ENCODE results near the gene UPF3A.
"Not testable (repeated sequence)": the region's sequence is repeated elsewhere in the genome, so short reads cannot be mapped to it uniquely, and the experiment has no call there.

Gene UPF3A

DNA sequence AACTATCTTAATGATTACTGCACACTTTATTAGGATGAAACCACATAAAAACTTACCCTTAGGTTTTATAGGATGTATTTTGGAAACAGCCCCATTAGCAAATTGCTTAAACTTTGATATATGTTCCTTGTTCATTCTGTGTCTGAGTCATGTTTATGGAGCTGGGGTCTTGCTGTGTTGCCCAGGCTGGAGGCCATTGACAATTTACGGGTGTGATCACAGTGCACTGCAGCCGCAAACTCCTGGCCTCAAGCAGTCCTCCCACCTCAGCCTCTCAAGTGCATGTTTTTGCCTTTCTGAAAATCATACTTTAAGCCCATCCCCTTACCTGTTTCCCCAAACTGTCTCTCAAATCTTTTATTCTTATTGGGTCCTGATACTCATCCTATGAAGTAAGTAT lies 27.7 kb downstream of the UPF3A start:
- DNase-seq, result no peak

DNA sequence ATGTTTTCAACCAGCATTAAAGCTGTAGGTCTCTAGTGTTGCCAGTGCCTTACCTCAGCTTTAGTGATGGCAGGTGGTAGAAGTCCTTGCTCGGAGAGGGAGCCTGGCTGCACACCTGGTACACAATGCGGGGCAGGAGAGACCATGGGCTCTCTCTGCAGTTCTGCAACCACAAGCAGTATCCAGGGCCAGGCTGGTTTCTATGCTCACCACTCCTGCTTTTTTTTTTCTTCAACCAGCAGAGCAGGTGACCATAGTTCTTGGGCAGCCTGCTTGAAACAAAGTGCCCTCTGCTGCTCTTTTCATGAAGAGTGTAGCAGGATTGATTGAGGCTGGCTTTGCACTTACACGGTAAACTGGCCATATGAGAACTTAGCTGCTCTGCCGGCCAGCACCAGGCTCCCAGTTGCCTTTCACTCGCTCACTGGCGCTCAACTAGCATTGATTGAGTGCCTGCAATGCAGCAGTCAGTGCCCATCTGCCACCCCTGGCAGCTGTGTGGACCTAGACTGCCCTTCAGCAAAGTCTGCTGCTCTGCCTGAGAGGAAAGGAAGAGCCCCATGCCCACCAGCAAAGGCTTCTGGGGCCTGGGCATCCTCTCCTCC lies 28.5 kb downstream of the UPF3A start:
- DNase-seq, result no peak

DNA sequence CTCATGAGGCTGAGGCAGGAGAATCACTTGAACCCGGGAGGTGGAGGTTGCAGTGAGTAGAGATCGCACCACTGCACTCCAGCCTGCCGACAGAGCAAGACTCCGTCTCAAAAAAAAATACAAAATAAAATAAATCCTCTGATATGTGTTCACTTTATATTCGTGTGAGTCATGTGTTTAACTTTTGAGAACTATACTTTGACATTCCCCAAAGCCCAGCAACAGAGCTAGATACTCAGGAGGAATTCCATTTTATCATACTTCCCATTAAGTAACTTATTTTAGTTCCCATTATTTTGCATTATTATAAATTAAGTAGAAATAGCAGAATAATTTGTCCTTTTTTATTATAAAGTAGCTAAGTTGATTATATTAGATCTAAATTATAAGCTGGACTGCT lies 29.6 kb downstream of the UPF3A start:
- DNase-seq, result no peak

DNA sequence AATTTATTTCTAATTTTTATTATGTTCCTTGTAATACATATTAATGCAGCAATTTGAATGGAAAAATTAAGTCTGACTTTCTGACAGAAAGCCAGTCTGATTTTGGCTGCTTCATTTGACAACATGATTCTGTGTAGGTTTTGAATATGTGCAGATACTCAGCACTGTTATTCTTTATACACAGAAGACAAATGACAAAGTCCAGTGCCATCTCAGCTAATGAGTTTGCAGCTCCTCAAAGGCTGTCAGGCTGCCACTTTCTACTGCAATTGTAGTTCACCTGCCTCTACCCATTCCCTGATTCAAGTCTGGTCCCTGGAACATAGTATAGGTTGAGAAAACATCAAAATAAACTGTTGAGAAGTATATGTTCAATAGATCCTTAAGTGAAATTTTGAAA lies 30.0 kb downstream of the UPF3A start:
- no peak for DNase-seq

DNA sequence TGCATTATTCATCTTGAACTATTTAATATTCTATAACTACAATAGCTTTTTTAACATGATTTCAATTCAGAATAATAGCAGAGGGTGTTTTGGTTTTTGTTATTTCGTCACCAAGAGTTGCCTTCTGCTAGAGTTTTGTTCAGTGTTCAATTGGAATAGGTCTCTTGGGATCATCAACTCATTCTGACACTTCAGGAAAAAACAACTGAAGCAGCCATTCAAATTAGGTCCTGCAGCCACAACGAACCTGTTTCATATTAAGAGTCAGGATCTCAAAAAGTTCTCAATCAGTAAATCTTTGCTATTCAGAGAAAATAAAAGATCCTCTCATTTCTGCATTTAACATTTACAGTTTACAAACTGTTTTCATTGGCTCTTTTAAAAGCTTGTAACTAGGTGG lies 30.5 kb downstream of the UPF3A start:
- no peak for DNase-seq

DNA sequence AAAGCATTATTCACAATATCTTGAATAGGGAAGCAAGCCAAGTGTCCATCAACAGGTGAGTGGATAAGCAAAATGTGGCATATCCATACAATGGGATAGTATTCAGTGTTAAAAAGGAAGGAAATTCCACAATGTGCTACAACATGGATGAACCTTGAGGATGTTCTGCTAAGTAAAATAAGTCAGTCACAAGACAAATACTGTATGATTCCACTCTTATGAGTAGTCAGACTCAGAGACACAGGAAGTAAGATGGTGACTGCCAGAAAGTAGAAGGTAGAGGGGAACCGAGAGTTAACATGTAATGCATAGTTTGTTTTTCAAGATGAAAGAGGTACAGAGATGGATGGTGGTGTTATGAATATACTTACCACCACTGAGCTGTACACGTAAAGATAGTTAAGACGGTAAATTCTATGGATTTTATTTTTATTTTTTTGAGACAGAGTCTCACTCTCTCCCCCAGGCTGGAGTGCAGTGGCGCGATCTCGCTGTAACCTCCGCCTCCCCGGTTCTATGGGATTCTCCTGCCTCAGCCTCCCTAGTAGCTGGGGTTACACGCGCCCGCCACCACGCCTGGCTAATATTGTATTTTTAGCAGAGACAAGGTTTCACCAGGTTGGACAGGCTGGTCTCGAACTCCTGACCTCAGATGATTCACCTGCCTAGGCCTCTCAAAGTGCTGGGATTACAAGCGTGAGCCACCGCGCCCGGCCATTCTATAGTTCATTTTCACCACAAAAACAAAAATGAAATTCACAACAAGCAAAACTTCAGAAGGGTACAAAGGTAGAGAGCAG lies 31.9 kb downstream of the UPF3A start:
- peak in 1 of 2 donors; percentile 14 for DNase-seq

DNA sequence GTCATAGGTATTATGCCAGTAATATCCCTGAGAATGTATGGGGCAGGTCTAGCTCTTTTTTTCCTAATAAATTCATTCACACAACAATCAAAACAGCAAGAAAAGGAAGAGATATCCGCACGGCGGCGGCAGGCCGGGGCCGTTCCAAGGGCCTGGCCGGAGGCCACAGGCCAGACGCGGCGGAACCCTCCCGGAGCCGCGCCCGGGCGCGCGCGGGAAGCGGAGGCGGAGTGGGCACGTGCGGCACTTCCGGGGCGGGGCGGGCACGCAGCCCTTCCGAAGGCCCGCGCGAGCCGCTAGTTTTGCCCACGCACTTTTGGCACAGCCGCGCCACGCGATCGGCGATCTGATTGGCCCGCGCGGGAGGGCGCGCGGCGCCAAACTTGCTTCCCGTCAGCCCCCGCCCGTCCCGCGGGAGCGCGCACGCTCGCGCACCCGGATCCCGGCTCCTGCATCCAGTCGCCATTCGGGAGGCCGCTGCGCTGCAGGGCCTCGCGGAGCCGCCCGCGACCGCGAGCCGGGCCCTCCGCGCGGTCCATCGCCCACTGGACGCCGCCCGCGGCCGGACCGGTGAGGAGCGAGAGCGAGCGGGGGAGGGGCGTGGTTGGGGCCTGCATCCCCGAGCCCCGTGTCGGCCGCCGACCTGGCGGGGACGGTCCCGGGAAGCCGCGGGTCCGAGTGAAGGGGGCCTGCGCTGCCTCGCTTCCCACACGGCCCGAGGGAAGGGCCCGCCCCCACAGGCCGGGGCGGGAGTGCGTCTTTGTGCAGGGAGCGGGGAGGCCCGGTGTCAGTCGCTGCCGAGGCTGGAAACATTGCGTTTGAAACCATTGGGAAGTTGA lies 32.9 kb downstream of the UPF3A start, which contains the start of gene CHAMP1:
CHAMP1 (plus strand) TSS at position 430 of the 839 bp plus-strand sequence. CDS start 9,340 bp downstream, outside the sequence.
- DNase-seq, result peak; percentile 91

DNA sequence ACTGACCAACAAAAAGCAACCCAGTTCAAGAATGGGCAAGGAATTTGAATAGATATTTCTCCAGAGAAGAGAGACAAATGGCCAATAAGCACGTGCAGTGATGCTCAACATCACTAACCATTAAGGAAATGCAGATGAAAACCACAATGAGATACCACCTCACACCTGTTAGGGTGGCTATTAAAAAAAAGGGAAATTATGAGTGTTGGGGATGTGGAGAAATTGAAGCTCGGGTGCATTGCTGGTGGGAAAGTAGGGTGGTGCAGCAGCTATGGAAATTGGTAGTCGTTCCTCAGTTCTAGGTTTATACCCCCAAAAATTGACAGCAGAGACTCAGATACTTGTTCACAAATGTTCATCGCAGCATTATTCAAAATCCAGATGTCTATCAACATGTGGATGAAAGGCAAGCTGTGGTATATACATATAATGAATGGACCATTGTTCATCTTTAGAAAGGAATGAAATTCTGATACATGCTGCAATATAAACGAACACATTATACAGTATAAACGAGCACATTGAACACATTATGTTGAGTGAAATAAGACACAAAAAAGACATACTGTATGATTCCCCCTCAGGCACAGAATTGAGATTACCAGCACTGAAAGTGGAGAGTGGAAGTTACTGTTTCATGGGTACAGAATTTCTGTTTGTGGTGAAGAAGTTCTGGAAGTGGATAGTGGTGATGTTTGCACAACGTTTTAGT lies 33.8 kb downstream of the UPF3A start:
- peak in 1 of 2 donors; percentile 30 for DNase-seq

DNA sequence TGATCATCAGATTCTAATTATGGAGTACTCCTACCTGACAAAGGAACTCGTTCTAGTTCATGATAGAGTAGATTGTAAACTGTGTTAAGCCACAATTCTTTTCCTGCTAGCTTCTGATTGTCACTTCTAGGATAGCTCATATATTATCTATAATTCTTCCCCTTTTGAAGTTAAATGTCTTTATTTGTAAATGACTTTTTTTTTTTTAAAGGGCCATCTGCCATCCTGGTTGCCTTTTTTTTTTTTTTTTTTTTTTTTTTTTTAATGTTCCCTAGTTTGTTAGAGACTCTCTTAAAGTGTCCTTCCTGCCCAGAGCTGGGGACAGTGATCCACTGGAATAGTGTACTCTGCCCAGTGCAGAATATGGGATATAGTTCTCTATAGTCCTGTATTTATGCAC lies 37.2 kb downstream of the UPF3A start:
- DNase-seq, result no peak

DNA sequence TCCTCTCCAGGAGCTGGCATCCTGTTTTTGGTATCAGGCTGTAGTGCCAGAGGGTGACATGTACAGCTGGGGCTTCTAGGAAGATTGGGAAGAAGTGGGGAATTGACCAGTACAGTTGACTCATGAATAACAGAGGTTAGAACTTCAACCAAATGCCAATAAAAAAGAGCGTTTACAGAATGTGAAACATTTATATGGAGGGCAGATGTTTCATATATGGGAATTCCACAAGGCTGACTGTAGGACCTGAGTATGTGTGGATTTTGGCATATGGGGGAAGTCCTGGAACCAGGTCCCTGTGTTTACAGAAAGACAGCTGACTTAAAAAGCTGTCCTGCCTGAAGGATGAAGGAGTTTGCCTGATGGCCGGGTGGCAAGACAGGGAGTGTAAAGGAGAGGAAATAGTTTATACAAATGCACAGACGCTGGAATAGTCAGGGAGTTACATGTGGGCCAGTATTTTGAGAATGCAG lies 38.1 kb downstream of the UPF3A start:
- no peak for DNase-seq

DNA sequence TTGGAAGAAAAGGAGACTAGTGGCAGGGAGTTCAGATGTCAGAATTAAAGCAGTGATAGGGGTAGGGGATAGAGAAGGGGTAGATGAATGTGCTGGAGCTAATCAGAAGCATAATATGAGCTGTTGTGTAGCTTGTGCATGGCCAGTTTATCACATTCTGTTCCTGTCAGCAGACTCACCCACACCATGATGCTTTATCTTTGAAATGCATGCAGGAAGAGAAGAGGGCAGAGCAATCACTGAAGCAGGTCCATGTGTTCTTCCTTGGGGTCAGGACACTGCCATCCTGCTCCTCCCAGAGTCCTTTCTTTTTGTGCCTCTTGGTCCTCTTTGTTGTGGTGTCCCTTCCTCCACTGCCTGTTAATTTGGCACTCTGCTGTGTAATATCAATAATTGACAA lies 38.7 kb downstream of the UPF3A start:
- DNase-seq, result no peak

DNA sequence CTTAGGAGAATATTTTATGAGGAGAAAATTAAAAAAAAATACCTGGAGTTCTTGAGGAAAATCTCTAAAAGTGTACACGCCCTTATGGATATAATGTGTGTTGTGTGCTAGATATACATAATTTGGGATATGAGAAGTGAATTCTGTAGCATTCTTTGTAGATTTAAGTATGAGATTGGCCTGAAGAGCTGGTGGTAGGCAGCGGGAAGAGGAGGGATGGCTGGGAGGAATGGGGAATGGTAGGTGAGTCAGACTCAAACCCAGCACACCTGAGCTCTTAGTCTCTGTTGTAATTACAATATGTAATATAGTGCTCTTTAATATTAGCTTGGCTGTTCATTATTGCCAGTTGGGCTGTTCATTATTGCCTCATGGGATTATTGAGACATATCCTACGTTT lies 39.9 kb downstream of the UPF3A start:
- no peak for DNase-seq

DNA sequence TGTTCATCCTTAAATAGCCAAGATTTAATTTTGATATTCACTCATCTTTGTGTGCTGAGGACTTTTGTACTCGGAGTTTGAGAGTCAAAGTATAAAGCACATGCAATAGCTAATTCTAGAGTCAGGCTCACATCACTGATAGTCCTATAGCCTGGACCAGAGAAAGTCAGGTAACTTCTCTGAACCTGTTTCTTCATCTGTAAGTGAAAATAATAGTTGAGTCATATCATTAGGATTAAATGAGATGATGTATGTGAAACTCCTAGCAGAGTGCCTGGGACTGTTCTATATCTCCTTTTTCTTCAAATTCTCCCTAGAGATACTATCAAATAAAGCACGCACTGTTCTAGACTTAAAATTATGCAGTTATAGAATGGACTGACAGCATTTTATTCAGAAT lies 41.9 kb downstream of the UPF3A start:
- DNase-seq, result no peak

DNA sequence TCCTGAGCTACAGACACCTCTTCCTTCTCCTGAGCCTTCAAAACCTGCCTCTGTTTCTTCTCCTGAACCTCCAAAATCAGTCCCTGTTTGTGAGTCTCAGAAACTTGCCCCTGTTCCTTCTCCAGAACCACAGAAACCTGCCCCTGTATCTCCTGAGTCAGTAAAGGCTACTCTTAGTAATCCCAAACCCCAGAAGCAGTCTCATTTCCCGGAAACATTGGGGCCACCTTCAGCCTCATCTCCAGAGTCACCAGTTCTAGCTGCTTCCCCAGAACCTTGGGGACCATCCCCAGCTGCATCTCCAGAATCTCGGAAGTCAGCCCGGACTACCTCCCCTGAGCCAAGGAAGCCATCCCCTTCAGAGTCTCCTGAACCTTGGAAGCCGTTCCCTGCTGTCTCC lies 42.9 kb downstream of the UPF3A start:
- no peak for DNase-seq

DNA sequence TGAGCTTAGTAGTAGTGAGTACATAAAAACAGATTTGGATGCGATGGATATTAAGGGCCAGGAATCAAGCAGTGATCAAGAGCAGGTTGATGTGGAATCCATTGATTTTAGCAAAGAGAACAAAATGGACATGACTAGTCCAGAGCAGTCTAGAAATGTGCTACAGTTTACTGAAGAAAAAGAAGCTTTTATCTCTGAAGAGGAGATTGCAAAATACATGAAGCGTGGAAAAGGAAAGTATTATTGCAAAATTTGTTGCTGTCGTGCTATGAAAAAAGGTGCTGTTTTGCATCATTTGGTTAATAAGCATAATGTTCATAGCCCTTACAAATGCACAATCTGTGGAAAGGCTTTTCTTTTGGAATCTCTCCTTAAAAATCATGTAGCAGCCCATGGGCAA lies 44.3 kb downstream of the UPF3A start:
- no peak for DNase-seq

DNA sequence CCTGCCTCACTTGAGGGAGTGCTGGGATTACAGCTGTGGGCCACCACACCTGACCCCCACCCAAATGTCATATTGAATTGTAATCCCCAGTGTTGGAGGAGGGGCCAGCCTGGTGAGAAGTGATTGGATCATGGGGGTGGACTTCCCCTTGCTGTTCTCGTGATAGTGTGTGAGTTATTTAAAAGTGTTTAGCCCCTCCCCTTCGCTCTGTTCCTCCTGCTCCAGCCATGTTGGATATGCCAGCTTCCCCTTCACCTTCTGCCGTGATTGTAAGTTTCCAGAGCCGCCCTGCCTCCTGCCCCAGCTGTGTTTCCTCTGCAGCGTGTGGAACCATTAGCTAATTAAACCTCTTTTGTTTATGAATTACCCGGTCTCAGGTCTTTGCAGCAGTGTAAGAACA lies 46.6 kb downstream of the UPF3A start:
- DNase-seq, result no peak

DNA sequence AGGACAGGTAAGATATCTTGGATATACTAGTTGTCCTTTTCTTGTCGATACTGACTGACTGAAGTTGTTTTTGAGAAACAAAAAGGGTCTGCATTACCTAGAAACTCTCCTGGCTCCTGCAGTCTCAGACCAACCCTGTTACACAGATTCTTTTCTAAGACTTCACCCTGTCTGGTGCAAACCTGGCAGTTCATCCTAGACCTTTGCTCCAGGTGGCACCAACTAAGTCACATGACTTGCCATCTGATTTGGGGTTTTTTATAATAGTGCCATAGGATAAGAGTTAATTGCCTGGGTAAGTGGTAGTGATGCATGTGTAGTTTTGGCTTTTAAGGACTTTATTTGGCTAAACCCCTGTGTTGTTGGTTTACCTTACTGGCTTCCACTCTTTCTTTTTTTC lies 47.2 kb downstream of the UPF3A start:
- no peak for DNase-seq

DNA sequence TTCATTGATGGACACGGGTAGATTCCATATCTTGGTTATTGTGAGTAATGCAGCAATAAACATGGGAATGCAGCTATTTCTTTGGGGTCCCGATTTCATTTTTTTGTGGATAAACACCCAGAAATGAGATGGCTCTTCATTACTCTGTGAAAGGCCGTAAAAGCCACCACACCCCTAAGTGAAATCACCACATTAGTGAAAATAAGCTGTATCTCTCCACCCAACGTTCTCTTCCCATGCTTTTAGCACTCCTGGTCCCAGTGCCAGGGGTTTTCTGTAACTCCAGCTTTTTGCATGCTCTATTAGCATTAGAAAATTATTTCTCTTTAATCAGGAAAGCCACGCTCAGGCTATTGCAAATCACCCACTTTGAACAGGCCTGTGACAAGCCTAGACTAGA lies 48.7 kb downstream of the UPF3A start:
- DNase-seq, result no peak

DNA sequence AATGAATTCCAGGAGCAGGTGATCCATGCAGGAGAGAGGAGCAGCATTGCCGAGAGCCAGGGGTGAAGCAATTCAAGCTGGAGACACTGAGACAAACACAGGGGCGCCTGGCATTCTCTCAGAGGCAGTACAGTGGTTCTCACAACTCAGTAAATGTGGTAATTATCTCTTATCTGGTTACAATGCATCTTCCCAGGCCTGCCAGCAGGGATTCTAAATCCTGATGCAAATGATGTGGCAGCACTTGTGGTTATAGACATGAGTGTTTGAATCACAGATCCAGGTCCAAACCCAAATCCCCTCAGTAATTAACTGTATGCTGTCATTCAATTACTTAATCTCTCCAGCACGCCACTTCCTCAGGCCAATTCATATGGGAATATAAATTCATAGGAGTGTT lies 52.5 kb downstream of the UPF3A start:
- not testable (repeated sequence) for DNase-seq

DNA sequence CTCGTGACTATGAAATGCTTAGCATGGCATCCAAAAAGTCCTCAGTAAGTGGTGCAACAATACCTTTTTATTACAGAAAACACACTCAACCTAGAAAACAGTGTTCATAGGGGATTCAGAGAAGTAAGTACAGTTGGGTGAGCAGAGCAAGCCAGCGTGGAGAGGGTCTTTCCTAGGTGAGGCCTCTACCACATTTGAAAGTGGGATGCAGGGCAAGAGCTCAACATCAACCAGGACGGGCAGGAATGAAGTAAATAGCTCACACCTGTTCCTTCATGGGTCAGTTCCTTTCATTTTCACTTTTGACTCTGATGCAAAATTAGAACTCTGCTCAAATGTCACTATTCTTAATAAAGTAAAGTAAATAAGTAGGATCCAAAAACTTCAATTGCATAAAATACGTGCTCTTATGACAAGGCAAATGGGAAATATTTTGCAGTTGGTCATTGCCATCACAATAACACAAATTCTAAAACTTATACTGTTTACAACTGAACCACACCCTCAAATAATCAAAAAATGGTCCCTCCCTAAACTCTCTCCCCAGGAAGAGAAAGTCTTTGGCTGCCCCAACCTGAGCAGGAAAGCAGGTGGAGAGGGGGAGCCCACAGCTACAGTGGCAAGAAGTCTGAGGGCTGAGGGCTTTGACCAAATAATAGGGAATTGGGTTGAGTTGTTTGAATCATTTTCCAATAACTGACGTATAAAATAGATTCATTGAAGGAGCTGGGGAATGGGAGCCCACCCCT lies 53.1 kb downstream of the UPF3A start:
- peak in 1 of 2 donors; percentile 7 for DNase-seq

DNA sequence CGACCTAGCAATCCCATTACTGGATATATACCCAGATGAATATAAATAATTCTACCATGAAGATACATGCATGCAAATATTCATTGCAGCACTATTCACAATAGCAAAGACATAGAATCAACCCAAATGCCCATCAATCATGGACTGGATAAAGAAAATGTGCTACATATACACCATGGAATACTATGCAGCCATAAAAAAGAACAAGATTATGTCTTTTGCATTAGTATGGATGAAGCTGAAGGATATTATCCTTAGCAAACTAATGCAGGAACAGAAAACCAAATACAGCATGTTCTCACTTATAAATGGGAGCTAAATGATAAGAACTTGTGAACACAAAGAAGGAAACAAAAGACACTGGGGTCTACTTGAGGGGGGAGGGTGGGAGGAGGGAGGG lies 55.1 kb downstream of the UPF3A start:
- not testable (repeated sequence) for DNase-seq

DNA sequence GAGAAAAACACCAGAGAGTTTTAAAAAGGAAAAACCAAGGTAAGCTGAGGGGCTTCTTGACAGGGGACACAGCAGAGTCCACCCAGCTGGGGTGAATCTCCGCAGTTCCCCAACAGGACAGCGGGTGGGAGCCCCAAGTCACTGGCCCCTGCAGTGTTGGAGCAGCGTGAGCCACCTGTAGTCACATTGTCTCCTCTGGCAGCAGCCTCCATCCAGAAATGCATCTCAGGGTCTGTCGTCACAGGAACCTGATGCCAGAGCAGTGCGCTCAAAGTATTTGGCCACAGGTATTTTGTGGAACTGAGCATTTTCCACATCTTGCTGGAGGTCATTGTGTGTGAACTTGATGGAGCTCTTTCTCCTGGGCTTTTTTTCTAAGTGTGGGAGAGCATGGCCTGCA lies 57.6 kb downstream of the UPF3A start:
- no peak for DNase-seq

Measured in CD4-positive, alpha-beta T cell treated with Interleukin-4 for 1 hour (primary cell).